GM19467 (cell line): ENCODE measurements around the gene BIRC5.
"Not testable (repeated sequence)": the region's sequence is repeated elsewhere in the genome, so short reads cannot be mapped to it uniquely, and the experiment has no call there.

Source experiments
- ATAC-seq: cut with Tn5 transposase; IDR thresholded peaks from one replicate; pipeline ENCODE4 v1.9.1; 2021; ENCODE audit warnings: mild to moderate bottlenecking, moderate library complexity; ENCODE audit not compliant: unreplicated experiment

The BIRC5 gene

GRCh38 chr17:78238823-78239488 is 24.9 kb downstream of the BIRC5 start:
- no peak for ATAC-seq

GRCh38 chr17:78239489-78239931 is 25.5 kb downstream of the BIRC5 start:
- ATAC-seq: no peak

GRCh38 chr17:78240012-78240655 is 26.1 kb downstream of the BIRC5 start:
- ATAC-seq: no peak

- ATAC-seq: no peak
These were observed 26.8 kb downstream of the BIRC5 start for GRCh38 chr17:78240839-78241238.

- ATAC-seq: no peak
These were observed 27.4 kb downstream of the BIRC5 start for GRCh38 chr17:78241277-78242023.

GRCh38 chr17:78242024-78242742 is 28.1 kb downstream of the BIRC5 start:
- no peak for ATAC-seq

- no peak for ATAC-seq
These were observed 33.3 kb downstream of the BIRC5 start for GRCh38 chr17:78247304-78247703.

GRCh38 chr17:78248051-78248914 is 34.2 kb downstream of the BIRC5 start:
- ATAC-seq: no peak

GRCh38 chr17:78249074-78249817 is 35.2 kb downstream of the BIRC5 start:
- ATAC-seq: no peak

- ATAC-seq: no peak
These were observed 36.1 kb downstream of the BIRC5 start for GRCh38 chr17:78249818-78250806.

GRCh38 chr17:78250891-78251772 is 37.1 kb downstream of the BIRC5 start:
- peak; percentile 45 for ATAC-seq

- no peak for ATAC-seq
These were observed 37.7 kb downstream of the BIRC5 start for GRCh38 chr17:78251773-78252103.

GRCh38 chr17:78252111-78252634 is 38.1 kb downstream of the BIRC5 start:
- no peak for ATAC-seq

- ATAC-seq: no peak
These were observed 38.9 kb downstream of the BIRC5 start for GRCh38 chr17:78252701-78253635.

GRCh38 chr17:78253636-78253945 is 39.5 kb downstream of the BIRC5 start:
- ATAC-seq: not testable (repeated sequence)

- no peak for ATAC-seq
These were observed 40.1 kb downstream of the BIRC5 start for GRCh38 chr17:78253946-78254672.
